A673 (cell line): ENCODE data around the gene IL1B. TPM values are rescaled to one million over a fixed set of nuclear protein-coding genes. Genes with fewer than 3 reads are reported as not detected.
A peak's percentile ranks its signal among the peaks of the same experiment; 100 is the strongest.
"Not testable (repeated sequence)": the region's sequence is repeated elsewhere in the genome, so short reads cannot be mapped to it uniquely, and the experiment has no call there.

Experiments
- BruUV-seq: library from RNA; stranded (reverse); fragments of 400-500 nt; replicated peaks from 2 replicates; lab custom pipeline; 2021; lab: Mats Ljungman, UMichigan
- CTCF ChIA-PET: fragments of 300-600 bp; sonication (Branson Sonifier 250); formaldehyde crosslinking; loops from one replicate; lab custom pipeline; 2022; ENCODE audit warnings: antibody characterized with exemption; lab: Charles Lee
- POLR2A ChIA-PET: fragments of 300-600 bp; sonication (Branson Sonifier 250); formaldehyde crosslinking; loops from one replicate; lab custom pipeline; 2022; ENCODE audit warnings: antibody characterized with exemption; ENCODE audit not compliant: low non-redundant PET; lab: Charles Lee
- DNase-seq: peaks from one replicate; pipeline ENCODE4 v3.0.0-alpha.2; 2015; ENCODE audit warnings: low spot score
- H3K27ac ChIP-seq: fragments of 200-600 bp; sonication (generic); 2 replicates; pipeline ENCODE4 v1.5.1; 2016; ENCODE audit warnings: mixed run types, low read depth, mild to moderate bottlenecking, mixed read lengths, antibody characterized with exemption, low read length; ENCODE audit not compliant: poor library complexity, severe bottlenecking
- H3K27me3 ChIP-seq: fragments of 200-600 bp; sonication (generic); replicated peaks from 2 replicates; pipeline ENCODE4 v1.6.1; 2017; ENCODE audit warnings: mixed run types, low read depth, mild to moderate bottlenecking, mixed read lengths, antibody characterized with exemption, low read length; ENCODE audit not compliant: insufficient read depth, poor library complexity
- H3K36me3 ChIP-seq: fragments of 200-600 bp; sonication (generic); 2 replicates; pipeline ENCODE4 v1.6.1; 2016; ENCODE audit warnings: mixed run types, mild to moderate bottlenecking, mixed read lengths, antibody characterized with exemption, low read length; ENCODE audit not compliant: insufficient read depth, poor library complexity, severe bottlenecking
- H3K4me1 ChIP-seq: fragments of 200-600 bp; sonication (generic); 2 replicates; pipeline ENCODE4 v1.6.1; 2017; ENCODE audit warnings: mixed run types, mild to moderate bottlenecking, mixed read lengths, antibody characterized with exemption, low read length; ENCODE audit not compliant: insufficient read depth, poor library complexity, severe bottlenecking
- H3K4me3 ChIP-seq: fragments of 200-600 bp; sonication (generic); 2 replicates; pipeline ENCODE4 v1.5.1; 2016; ENCODE audit warnings: low read depth, mixed run types, mild to moderate bottlenecking, mixed read lengths, low read length; ENCODE audit not compliant: poor library complexity, severe bottlenecking
- H3K9me3 ChIP-seq: fragments of 200-600 bp; sonication (generic); 2 replicates; pipeline ENCODE4 v1.6.1; 2016; ENCODE audit warnings: mixed run types, low read depth, mild to moderate bottlenecking, mixed read lengths, antibody characterized with exemption, low read length; ENCODE audit not compliant: poor library complexity, severe bottlenecking
- CTCF ChIP-seq: fragments of 300-800, 200-600 bp; sonication (generic); conservative IDR thresholded peaks from 2 replicates; pipeline ENCODE4 v1.5.1; 2017; ENCODE audit warnings: low read depth, mild to moderate bottlenecking, antibody characterized with exemption, low read length, moderate library complexity, mixed read lengths
- EZH2 ChIP-seq: fragments of 200-600 bp; sonication (generic); IDR thresholded peaks from 2 replicates; pipeline ENCODE4 v1.6.1; 2017; ENCODE audit warnings: borderline replicate concordance, low read depth, mild to moderate bottlenecking, mixed read lengths, antibody characterized with exemption, low read length; ENCODE audit not compliant: poor library complexity, severe bottlenecking
- intact Hi-C: fragments of 100-400 bp; cut with micrococcal nuclease; formaldehyde crosslinking; loops from one replicate; pipeline ENCODE4 v1.10.0; 2022; ENCODE audit not compliant: unreplicated experiment
- total RNA-seq: library from RNA; stranded (reverse); gene quantifications from 2 replicates; pipeline ENCODE4 v1.2.3, GENCODE V29; 2021

Gene IL1B
- total RNA-seq, 1 experiment from 2014 or later: 2.1 TPM

DNA sequence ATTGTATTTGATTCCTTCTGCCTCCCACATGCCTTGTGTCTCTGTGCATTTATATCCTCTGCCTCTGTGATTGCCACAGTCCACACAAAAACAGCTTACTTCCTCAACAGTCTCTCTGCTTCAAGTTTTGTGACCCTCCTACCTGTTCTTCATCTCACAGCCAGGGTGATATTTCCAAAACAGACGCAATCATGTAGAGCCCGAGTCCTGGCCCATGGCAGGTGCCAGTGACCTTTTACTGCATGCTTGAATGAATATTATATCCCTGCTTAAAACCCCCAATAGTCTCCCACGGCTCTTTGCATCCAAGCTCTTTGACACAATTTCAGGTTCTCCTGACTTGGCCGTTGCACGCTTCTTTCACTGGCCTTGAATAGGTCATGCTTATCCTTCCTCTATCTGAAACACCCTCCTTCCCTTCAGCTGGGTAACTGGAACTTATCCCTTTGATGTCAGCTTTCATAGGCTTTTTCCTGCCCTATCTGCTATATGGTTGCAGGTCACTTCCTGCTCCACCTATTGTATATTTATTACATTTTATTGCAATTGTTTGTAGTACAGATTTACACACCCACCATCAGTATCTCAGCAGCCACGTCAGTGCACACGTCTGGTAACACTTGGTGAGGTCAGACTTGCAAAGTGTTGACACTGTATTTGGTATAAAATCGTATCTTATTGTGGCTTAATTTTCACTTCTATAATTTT, 29.7 kb upstream of the IL1B start:
- H3K27me3 ChIP-seq: no peaks in the 10 kb centered on the region
- no peak for TF ChIP-seq EZH2
- no peak for TF ChIP-seq CTCF
- no peak overlapping the region for H3K4me3 ChIP-seq
- no peak for DNase-seq
- H3K9me3 ChIP-seq: peaks cover 5% of the 10 kb centered on the region
- BruUV-seq: no TSS peak
- CTCF ChIA-PET: no interaction called here
- peaks cover 14% of the 10 kb centered on the region for H3K4me1 ChIP-seq
- POLR2A ChIA-PET: no interaction called here
- intact Hi-C loops: no loop called here
- no peak overlapping the region for H3K27ac ChIP-seq
- H3K36me3 ChIP-seq: no peaks in the 10 kb centered on the region

GRCh38 chr2:112864072-112864471, 27.5 kb upstream of the IL1B start:
- Histone ChIP-seq H3K9me3 (peaks cover 21% of the 10 kb centered on the region), H3K36me3 (no peaks in the 10 kb centered on the region), H3K4me3 (no peak overlapping the region), H3K27ac (no peak overlapping the region), H3K27me3 (no peaks in the 10 kb centered on the region), H3K4me1 (peaks cover 5% of the 10 kb centered on the region)
- no peak for TF ChIP-seq EZH2
- no peak for TF ChIP-seq CTCF
- intact Hi-C loops: no loop called here
- no peak for DNase-seq
- no TSS peak for BruUV-seq
- ChIA-PET CTCF (interaction anchor here (0.6 kb wide), 1 partner anchor 127 kb away, joined by 3 read pairs; no protein-coding TSS in a partner anchor), POLR2A (no interaction called here)

GRCh38 chr2:112859406-112860183, 23.0 kb upstream of the IL1B start:
- H3K4me3 ChIP-seq, H3K4me1 ChIP-seq, BruUV-seq, CTCF ChIA-PET, H3K27me3 ChIP-seq, H3K27ac ChIP-seq, POLR2A ChIA-PET, intact Hi-C loops, H3K36me3 ChIP-seq: not testable (repeated sequence)
- peaks cover 15% of the 10 kb centered on the region for H3K9me3 ChIP-seq
- DNase-seq: peak; percentile 33
